Activated CD8-positive, alpha-beta T cell treated with anti-CD3 and anti-CD28 coated beads for 36 hours (primary cell): Measurements from ENCODE around the gene CACNB2. TPM values are rescaled to one million over a fixed set of nuclear protein-coding genes. Genes with fewer than 3 reads are reported as not detected.

ENCODE experiments used
- ATAC-seq: fragments of 200-7000 bp; cut with Tn5 transposase; one replicate; pipeline ENCODE4 v1.10.0; 2021; ENCODE audit warnings: mild to moderate bottlenecking, moderate library complexity
- CTCF ChIA-PET: fragments of 350-600 bp; sonication (Branson Sonifier 250); formaldehyde crosslinking; loops from one replicate; lab custom pipeline; 2021; ENCODE audit warnings: antibody characterized with exemption; lab: Charles Lee
- POLR2A ChIA-PET: fragments of 350-600 bp; sonication (Branson Sonifier 250); formaldehyde crosslinking; loops from one replicate; lab custom pipeline; 2021; ENCODE audit warnings: antibody characterized with exemption; lab: Charles Lee
- DNase-seq: peaks from one replicate; pipeline ENCODE4 v3.0.0-alpha.2; 2020
- H3K27ac Mint-ChIP-seq: one replicate; pipeline ENCODE4 v1.8.0; 2021; ENCODE audit warnings: mild to moderate bottlenecking, mixed read lengths
- H3K27me3 Mint-ChIP-seq: one replicate; pipeline ENCODE4 v1.8.0; 2021; ENCODE audit warnings: mixed read lengths
- H3K36me3 Mint-ChIP-seq: one replicate; pipeline ENCODE4 v1.8.0; 2021; ENCODE audit warnings: low read depth, mixed read lengths
- H3K4me1 Mint-ChIP-seq: one replicate; pipeline ENCODE4 v1.8.0; 2021; ENCODE audit warnings: low read depth, mixed read lengths
- H3K4me3 Mint-ChIP-seq: one replicate; pipeline ENCODE4 v1.8.0; 2021; ENCODE audit warnings: mild to moderate bottlenecking, moderate library complexity, mixed read lengths
- H3K9me3 Mint-ChIP-seq: one replicate; pipeline ENCODE4 v1.8.0; 2021; ENCODE audit warnings: mixed read lengths
- CTCF ChIP-seq: fragments of 200-600 bp; IDR thresholded peaks from one replicate; pipeline ENCODE4 v1.8.0; 2022; ENCODE audit warnings: antibody characterized with exemption, mild to moderate bottlenecking
- intact Hi-C: fragments of 100-400 bp; cut with micrococcal nuclease; formaldehyde crosslinking; loops from one replicate; pipeline ENCODE4 v1.10.0; 2022
- total RNA-seq, 2 experiments: library from RNA; stranded (reverse); gene quantifications; one replicate each; pipeline ENCODE4 v1.2.3, GENCODE V29; 2021

CACNB2 gene
- total RNA-seq, 2 experiments from 2014 or later: not detected

DNA sequence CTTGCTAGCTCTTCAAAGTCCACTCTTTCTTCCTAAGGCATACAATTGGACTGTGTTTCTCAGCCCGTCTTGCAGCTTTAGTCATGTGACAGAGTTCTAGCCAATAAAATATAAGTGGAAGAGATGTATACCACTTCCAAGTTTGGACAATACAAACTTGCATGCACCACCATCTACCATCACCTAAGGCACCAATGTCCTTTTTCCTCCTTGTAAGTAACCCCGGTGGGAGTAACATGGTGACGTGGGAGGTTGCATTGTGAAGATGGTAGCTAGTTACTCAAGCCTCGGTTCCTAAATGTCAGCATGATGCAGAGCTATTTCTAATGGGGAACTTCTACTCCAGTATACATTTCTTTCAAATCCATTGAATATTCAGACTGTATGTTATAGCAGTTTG lies 5.3 kb upstream of the CACNB2 start:
- ChIA-PET POLR2A (no interaction called here), CTCF (no interaction called here)
- H3K9me3 Mint-ChIP-seq: no peaks in the 10 kb centered on the region
- H3K27ac Mint-ChIP-seq: no peak overlapping the region
- no peak for TF ChIP-seq CTCF
- H3K36me3 Mint-ChIP-seq: no peaks in the 10 kb centered on the region
- ATAC-seq (no peak), DNase-seq (no peak)
- intact Hi-C loops: no loop called here
- H3K4me1 Mint-ChIP-seq: no peaks in the 10 kb centered on the region
- no peak overlapping the region for H3K4me3 Mint-ChIP-seq
- peaks cover 19% of the 10 kb centered on the region for H3K27me3 Mint-ChIP-seq

GRCh38 chr10:18136073-18136791 lies 4.0 kb upstream of the CACNB2 start:
- TF ChIP-seq CTCF: no peak
- Mint-ChIP-seq H3K4me3 (no peak overlapping the region), H3K36me3 (no peaks in the 10 kb centered on the region), H3K27me3 (peaks cover 21% of the 10 kb centered on the region), H3K4me1 (no peaks in the 10 kb centered on the region), H3K9me3 (no peaks in the 10 kb centered on the region), H3K27ac (no peak overlapping the region)
- no peak for DNase-seq
- CTCF ChIA-PET: no interaction called here
- POLR2A ChIA-PET: no interaction called here
- no peak for ATAC-seq
- intact Hi-C loops: no loop called here

DNA sequence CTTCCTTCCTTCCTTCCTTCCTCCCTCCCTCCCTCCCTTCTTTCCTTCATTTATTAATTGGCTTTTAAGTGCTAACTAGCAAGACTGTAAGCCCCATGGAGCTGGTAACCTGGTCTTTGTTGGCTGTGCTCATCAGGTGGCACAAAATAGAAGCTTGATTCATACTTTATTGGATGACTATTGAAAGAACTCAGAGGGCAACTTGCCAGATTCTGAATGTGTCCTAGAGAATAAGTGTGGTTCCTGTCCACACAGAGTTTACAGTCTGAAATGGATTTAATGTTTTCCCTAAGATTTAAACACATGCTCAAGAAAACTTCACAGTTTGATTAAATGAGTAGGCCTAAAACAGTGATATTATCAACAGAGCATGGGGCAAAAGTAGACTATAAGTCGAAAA lies 3.1 kb upstream of the CACNB2 start:
- no peak overlapping the region for H3K4me3 Mint-ChIP-seq
- DNase-seq: no peak
- ChIA-PET POLR2A (no interaction called here), CTCF (no interaction called here)
- H3K4me1 Mint-ChIP-seq: no peaks in the 10 kb centered on the region
- no peaks in the 10 kb centered on the region for H3K36me3 Mint-ChIP-seq
- intact Hi-C loops: no loop called here
- no peak for TF ChIP-seq CTCF
- no peak for ATAC-seq
- H3K27ac Mint-ChIP-seq: no peak overlapping the region
- H3K27me3 Mint-ChIP-seq: peaks cover 28% of the 10 kb centered on the region
- no peaks in the 10 kb centered on the region for H3K9me3 Mint-ChIP-seq

DNA sequence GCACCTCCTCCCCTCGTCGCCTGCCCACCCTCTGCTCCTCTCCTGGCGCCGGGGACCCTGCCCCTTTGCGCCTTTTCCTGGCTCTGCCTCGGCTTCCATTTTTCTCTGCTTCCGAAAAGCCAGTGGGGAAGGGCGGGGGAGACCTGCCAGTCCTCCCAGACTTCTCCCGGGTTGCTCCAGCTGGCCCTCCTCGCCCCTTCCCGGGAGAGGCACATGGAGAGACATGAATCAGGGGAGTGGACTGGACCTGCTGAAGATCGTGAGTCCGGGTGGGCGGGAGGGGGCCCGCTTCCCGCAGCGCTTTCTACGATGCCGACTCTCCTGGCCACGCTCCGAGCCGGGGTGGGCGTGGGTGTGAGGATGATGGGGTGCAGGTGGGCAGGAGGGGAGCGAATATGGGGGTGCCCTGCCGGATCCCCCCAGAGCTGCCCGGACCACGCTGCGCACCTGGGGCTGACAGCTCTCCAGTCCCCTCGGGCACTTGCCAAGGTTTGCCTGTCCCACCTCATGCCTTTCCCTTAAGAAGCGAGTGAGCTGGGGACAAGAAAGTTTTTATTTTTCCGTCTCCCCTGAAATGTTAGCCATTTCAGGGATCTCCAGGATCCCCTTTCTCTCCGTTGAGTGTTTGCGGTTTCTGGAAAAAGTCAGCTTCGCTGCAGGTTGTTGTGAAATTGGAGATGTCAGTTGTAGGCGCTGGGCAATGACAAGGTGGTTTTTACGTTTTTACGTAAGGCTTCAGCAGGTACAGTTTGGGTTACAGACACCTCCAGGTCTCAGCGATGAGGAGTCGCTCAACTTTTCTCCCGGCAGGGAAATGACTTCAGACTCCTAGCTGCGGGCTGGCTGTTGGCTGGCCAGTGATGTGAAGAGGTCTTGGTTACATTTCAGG lies 977 bp downstream of the CACNB2 start:
- Mint-ChIP-seq H3K27ac (no peak overlapping the region), H3K36me3 (no peaks in the 10 kb centered on the region), H3K4me3 (no peak overlapping the region), H3K9me3 (no peaks in the 10 kb centered on the region), H3K4me1 (no peaks in the 10 kb centered on the region), H3K27me3 (peaks cover 34% of the 10 kb centered on the region)
- no peak for TF ChIP-seq CTCF
- ATAC-seq: no peak
- POLR2A ChIA-PET: no interaction called here
- CTCF ChIA-PET: no interaction called here
- intact Hi-C loops: no loop called here
- no peak for DNase-seq

DNA sequence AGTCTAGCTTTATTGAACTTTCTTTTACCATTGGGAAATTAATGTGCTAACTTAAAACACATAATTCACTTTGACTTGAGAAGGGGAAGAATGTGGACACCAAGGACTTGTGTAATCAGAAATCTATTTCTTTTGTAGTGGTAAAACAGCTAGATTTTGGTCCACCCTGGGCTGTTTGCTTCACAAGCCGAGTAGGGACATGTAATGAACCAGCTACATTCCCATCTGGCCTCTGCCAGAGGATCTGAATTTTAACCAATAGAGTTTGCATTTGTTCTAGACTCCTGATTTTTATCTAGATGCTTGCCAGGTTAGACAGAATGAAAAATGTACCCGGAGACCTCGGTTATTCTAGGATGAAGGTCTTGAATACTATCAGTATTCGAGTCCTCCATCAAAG lies 1.9 kb downstream of the CACNB2 start:
- ATAC-seq: no peak
- Mint-ChIP-seq H3K27ac (no peak overlapping the region), H3K27me3 (peaks cover 34% of the 10 kb centered on the region), H3K36me3 (no peaks in the 10 kb centered on the region), H3K4me1 (no peaks in the 10 kb centered on the region), H3K9me3 (no peaks in the 10 kb centered on the region), H3K4me3 (no peak overlapping the region)
- intact Hi-C loops: no loop called here
- CTCF ChIA-PET: no interaction called here
- POLR2A ChIA-PET: no interaction called here
- no peak for TF ChIP-seq CTCF
- DNase-seq: no peak
